ENCODE measurements around the gene ATG13. TPM values are rescaled to one million over a fixed set of nuclear protein-coding genes. Genes with fewer than 3 reads are reported as not detected.

Gene ATG13
- total and polyA plus RNA-seq, 2 of the 4 experiments (the other 2 are of a cell fraction) = 43.0 to 49.7 TPM

DNA sequence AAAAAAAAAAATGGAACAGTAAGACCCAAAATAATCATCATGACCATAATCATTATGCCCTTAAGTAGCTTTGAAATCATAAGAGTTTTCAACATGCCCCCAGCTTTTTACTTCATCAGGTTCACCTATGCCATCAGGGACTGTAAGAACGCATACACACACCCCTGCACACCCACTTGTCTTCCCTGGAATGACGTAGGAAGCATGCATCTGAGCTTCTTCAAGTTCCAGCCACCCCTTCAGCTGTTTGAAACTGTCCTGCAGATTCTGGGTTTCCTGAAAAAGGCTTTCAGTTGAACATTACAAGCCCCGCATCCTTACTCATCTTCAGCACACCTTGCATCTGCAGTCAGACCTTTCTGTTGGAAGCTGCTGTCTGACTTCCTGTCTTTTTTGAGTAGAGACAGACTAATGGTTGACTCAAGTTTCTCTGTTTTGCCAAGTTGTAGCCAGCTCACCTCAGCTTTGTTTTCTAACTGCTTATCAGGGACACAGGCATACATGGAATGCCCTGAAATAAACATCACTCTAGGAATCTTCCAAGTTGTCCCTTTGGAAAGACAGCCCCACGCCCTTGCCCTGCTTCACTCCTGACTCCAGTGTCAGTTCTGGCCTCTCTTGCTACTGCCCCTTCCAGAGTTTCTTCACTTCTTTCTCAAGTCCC, 46.1 kb downstream of the ATG13 start:
- Histone ChIP-seq H3K56ac (ENCODE audit: extremely low read depth, insufficient read depth, low read length) (no peak overlapping the region), H2AFZ (replicated peaks; ENCODE audit: low read length, poor library complexity) (no peak overlapping the region), H3K27me3 (ENCODE audit: control insufficient read depth, insufficient read depth, low read length) (no peaks in the 10 kb centered on the region), H2AK5ac (ENCODE audit: low read depth, low read length) (0 out of 2 replicates have a peak overlapping the region, but pooled peaks have one; percentile 26), H2BK20ac (ENCODE audit: low read depth, low read length) (peak overlapping the region; percentile 23; the same call in 1 of the 2 replicates), H3K14ac (replicated peaks; ENCODE audit: low read depth, low read length) (no peak overlapping the region), H3K27ac (ENCODE audit: insufficient read depth, low read length) (no peak overlapping the region), H2AK9ac (replicated peaks; ENCODE audit: low read depth, low read length, poor library complexity) (peak overlapping the region; percentile 39), H3K4me2 (ENCODE audit: low read depth, low read length) (no peak overlapping the region), H3K23ac (ENCODE audit: low read depth, low read length) (no peak overlapping the region; the same call in 1 of the 2 replicates), H3K9me3 (ENCODE audit: control insufficient read depth, insufficient read depth, low read length) (no peaks in the 10 kb centered on the region), H3K79me1 (ENCODE audit: low read depth in 1 of 2, low read length in 2 of 2) (peaks cover 0 to 8% of the 10 kb centered on the region in 2 experiments; a peak in 2 of 4 replicates), H2BK5ac (ENCODE audit: low read depth, low read length, poor library complexity, severe bottlenecking) (no peak overlapping the region), H3K4ac (ENCODE audit: low read depth, low read length) (peak overlapping the region; percentile 38; the same call in 1 of the 2 replicates), H3K4me3 (ENCODE audit: insufficient read depth, low read depth, low read length) (no peak overlapping the region), H4K20me1 (ENCODE audit: insufficient read depth, low read length) (no peaks in the 10 kb centered on the region), H4K8ac (ENCODE audit: low read depth in 2 of 2, low read length in 2 of 2) (no peak overlapping the region), H3K18ac (ENCODE audit: low read depth, low read length) (no peak overlapping the region), H2BK15ac (ENCODE audit: low read depth, low read length) (no peak overlapping the region), H3K4me1 (ENCODE audit: control insufficient read depth, insufficient read depth, low read length) (peaks cover 7% of the 10 kb centered on the region), H3K9ac (ENCODE audit: low read depth, low read length) (no peak overlapping the region), H3K9me1 (ENCODE audit: insufficient read depth, low read length) (peaks cover 12% of the 10 kb centered on the region), H4K5ac (ENCODE audit: low read depth, low read length) (no peak overlapping the region), H2BK120ac (ENCODE audit: low read depth, low read length) (no peak overlapping the region), H4K91ac (ENCODE audit: insufficient read depth, low read depth, low read length) (no peak overlapping the region), H3K36me3 (ENCODE audit: control insufficient read depth, insufficient read depth, low read length) (peaks cover 43% of the 10 kb centered on the region)
- dilution Hi-C loops (cut with HindIII; ENCODE audit: low sequenced_read_pairs, unreplicated experiment) (no loop called here), intact Hi-C loops (cut with micrococcal nuclease) (no loop called here), in situ Hi-C loops (cut with MboI; ENCODE audit: low sequenced_read_pairs) (no loop called here)
- no CpG with 5 or more reads among the region's 4 CpGs for WGBS, 2 experiments (ENCODE audit: extremely low coverage in 2 of 2, insufficient read length in 1 of 2)
- POLR2A ChIA-PET (ENCODE audit: unreplicated experiment) = no interaction called here
- peak; percentile 30 for DNase-seq
- ATAC-seq (ENCODE audit: low read depth) = peak; percentile 34
- BruUV-seq (replicated peaks) = no TSS peak
- CTCF ChIA-PET = interaction anchor here (0.7 kb wide), 1 partner anchor 47 kb away, joined by 3 read pairs; no protein-coding TSS in a partner anchor
- TF ChIP-seq SMC3 (IDR thresholded peaks at IDR 0.05; ENCODE audit: low read depth, low read length) (no peak), RFX5 (IDR thresholded peaks at IDR 0.05; ENCODE audit: low read depth, low read length) (no peak), MAFK (IDR thresholded peaks at IDR 0.05; ENCODE audit: low read depth, low read length) (no peak), BHLHE40 (IDR thresholded peaks at IDR 0.05; ENCODE audit: low read depth, low read length) (no peak)
- TF ChIP-seq, protein P1, sequence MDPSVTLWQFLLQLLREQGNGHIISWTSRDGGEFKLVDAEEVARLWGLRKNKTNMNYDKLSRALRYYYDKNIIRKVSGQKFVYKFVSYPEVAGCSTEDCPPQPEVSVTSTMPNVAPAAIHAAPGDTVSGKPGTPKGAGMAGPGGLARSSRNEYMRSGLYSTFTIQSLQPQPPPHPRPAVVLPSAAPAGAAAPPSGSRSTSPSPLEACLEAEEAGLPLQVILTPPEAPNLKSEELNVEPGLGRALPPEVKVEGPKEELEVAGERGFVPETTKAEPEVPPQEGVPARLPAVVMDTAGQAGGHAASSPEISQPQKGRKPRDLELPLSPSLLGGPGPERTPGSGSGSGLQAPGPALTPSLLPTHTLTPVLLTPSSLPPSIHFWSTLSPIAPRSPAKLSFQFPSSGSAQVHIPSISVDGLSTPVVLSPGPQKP (IDR thresholded peaks at IDR 0.05; ENCODE audit: borderline replicate concordance, low read depth, low read length) = no peak

Data from IMR-90 (cell line).